SU-DHL-6 (cell line): ENCODE measurements around the gene A2ML1.

ENCODE experiments used
- H2AFZ ChIP-seq: fragments of 200-600 bp; sonication (generic); 2 replicates; pipeline ENCODE4 v1.6.1; 2014; ENCODE audit warnings: low read depth, mild to moderate bottlenecking, moderate library complexity, mixed read lengths, antibody characterized with exemption, low read length; ENCODE audit not compliant: severe bottlenecking
- H3F3A ChIP-seq: fragments of 200-600 bp; shearing (Covaris generic); 2 replicates; pipeline ENCODE4 v1.6.0; 2016; ENCODE audit warnings: antibody characterized with exemption, mild to moderate bottlenecking; ENCODE audit not compliant: insufficient read depth
- H3K27ac ChIP-seq: fragments of 200-600 bp; sonication (generic); 2 replicates; pipeline ENCODE4 v1.5.1; 2016; ENCODE audit warnings: low read depth, mild to moderate bottlenecking, low read length, moderate library complexity, mixed read lengths
- H3K27me3 ChIP-seq: fragments of 200-600 bp; sonication (generic), shearing (Covaris generic); 2 replicates; pipeline ENCODE4 v1.6.0; 2014; ENCODE audit warnings: mild to moderate bottlenecking, low read length
- H3K36me3 ChIP-seq: fragments of 200-600 bp; sonication (generic); 2 replicates; pipeline ENCODE4 v1.6.1; 2014; ENCODE audit warnings: mild to moderate bottlenecking, low read length, mixed read lengths
- H3K4me2 ChIP-seq: fragments of 300-600, 200-600 bp; shearing (Covaris generic), sonication (generic); 2 replicates; pipeline ENCODE4 v1.6.0; 2014; ENCODE audit warnings: low read length, low read depth, mild to moderate bottlenecking; ENCODE audit not compliant: poor library complexity, severe bottlenecking
- H3K4me3 ChIP-seq: fragments of 200-600 bp; sonication (generic); 2 replicates; pipeline ENCODE4 v1.5.1; 2014; ENCODE audit warnings: antibody characterized with exemption, low read length, mild to moderate bottlenecking, mixed read lengths; ENCODE audit not compliant: insufficient read depth, poor library complexity, severe bottlenecking
- H3K79me2 ChIP-seq: fragments of 200-600 bp; sonication (generic); 2 replicates; pipeline ENCODE4 v1.6.1; 2014; ENCODE audit warnings: mild to moderate bottlenecking, low read length, moderate library complexity; ENCODE audit not compliant: insufficient read depth
- H3K9ac ChIP-seq: fragments of 200-600 bp; sonication (generic); 2 replicates; pipeline ENCODE4 v1.7.0; 2014; ENCODE audit warnings: mild to moderate bottlenecking, low read length
- H3K9me2 ChIP-seq: fragments of 200-600 bp; sonication (generic); replicated peaks from 2 replicates; pipeline ENCODE4 v1.6.1; 2014; ENCODE audit warnings: low read length; ENCODE audit not compliant: insufficient read depth
- H3K9me3 ChIP-seq: fragments of 200-600 bp; sonication (generic); 2 replicates; pipeline ENCODE4 v1.6.1; 2014; ENCODE audit warnings: low read length, mixed read lengths; ENCODE audit not compliant: insufficient read depth
- H4K20me1 ChIP-seq: fragments of 200-600 bp; sonication (generic); 2 replicates; pipeline ENCODE4 v1.6.1; 2014; ENCODE audit warnings: low read depth, mild to moderate bottlenecking, antibody characterized with exemption, low read length, moderate library complexity, mixed read lengths
- CTCF ChIP-seq: fragments of 200-600 bp; sonication (generic); IDR thresholded peaks from one replicate; pipeline ENCODE4 v1.5.1; 2017; ENCODE audit warnings: antibody characterized with exemption, mild to moderate bottlenecking, low read length, moderate library complexity; ENCODE audit not compliant: insufficient read depth, poor library complexity, severe bottlenecking
- EZH2phosphoT487 ChIP-seq: fragments of 200-600 bp; sonication (generic), shearing (Covaris generic); conservative IDR thresholded peaks from 2 replicates; pipeline ENCODE4 v1.6.1; 2018; ENCODE audit warnings: mild to moderate bottlenecking, antibody characterized with exemption, low read length, moderate library complexity, mixed read lengths

The A2ML1 gene

GRCh38 chr12:8846305-8846704 lies 23.9 kb downstream of the A2ML1 start:
- TF ChIP-seq EZH2phosphoT487 = no peak
- TF ChIP-seq CTCF = no peak
- Histone ChIP-seq H2AFZ (no peak overlapping the region), H3K27me3 (no peaks in the 10 kb centered on the region), H3K27ac (no peak overlapping the region), H3K9me3 (no peaks in the 10 kb centered on the region), H3K4me3 (no peak overlapping the region), H3K9me2 (no peaks in the 10 kb centered on the region), H3K79me2 (no peaks in the 10 kb centered on the region), H4K20me1 (no peaks in the 10 kb centered on the region), H3K4me2 (no peak overlapping the region), H3K9ac (no peak overlapping the region), H3K36me3 (no peaks in the 10 kb centered on the region), H3F3A (no peaks in the 10 kb centered on the region)

GRCh38 chr12:8847435-8847834 lies 25.0 kb downstream of the A2ML1 start:
- no peaks in the 10 kb centered on the region for H3K9me2 ChIP-seq
- H4K20me1 ChIP-seq = no peaks in the 10 kb centered on the region
- TF ChIP-seq CTCF = no peak
- no peak for TF ChIP-seq EZH2phosphoT487
- H3K36me3 ChIP-seq = no peaks in the 10 kb centered on the region
- H3K27ac ChIP-seq = no peak overlapping the region
- no peaks in the 10 kb centered on the region for H3K27me3 ChIP-seq
- H3F3A ChIP-seq = no peaks in the 10 kb centered on the region
- H3K4me3 ChIP-seq = no peak overlapping the region
- no peaks in the 10 kb centered on the region for H3K79me2 ChIP-seq
- H3K4me2 ChIP-seq = no peak overlapping the region
- H2AFZ ChIP-seq = no peak overlapping the region
- no peak overlapping the region for H3K9ac ChIP-seq
- H3K9me3 ChIP-seq = no peaks in the 10 kb centered on the region

GRCh38 chr12:8849876-8850275 lies 27.5 kb downstream of the A2ML1 start:
- Histone ChIP-seq H3K36me3 (no peaks in the 10 kb centered on the region), H3K4me3 (no peak overlapping the region), H3F3A (no peaks in the 10 kb centered on the region), H3K9ac (no peak overlapping the region), H4K20me1 (no peaks in the 10 kb centered on the region), H3K79me2 (no peaks in the 10 kb centered on the region), H3K9me3 (no peaks in the 10 kb centered on the region), H3K27ac (no peak overlapping the region), H3K4me2 (no peak overlapping the region), H2AFZ (no peak overlapping the region), H3K9me2 (no peaks in the 10 kb centered on the region), H3K27me3 (no peaks in the 10 kb centered on the region)
- no peak for TF ChIP-seq EZH2phosphoT487
- no peak for TF ChIP-seq CTCF
